Common myeloid progenitor, CD34-positive (primary cell): ENCODE data around the gene AHDC1.
"Not testable (repeated sequence)": the region's sequence is repeated elsewhere in the genome, so short reads cannot be mapped to it uniquely, and the experiment has no call there.

Source experiments
- CTCF ChIA-PET: fragments of 350-600 bp; sonication (Branson Sonifier 250); formaldehyde crosslinking; loops from one replicate; lab custom pipeline; 2021; ENCODE audit warnings: antibody characterized with exemption; lab: Charles Lee
- POLR2A ChIA-PET: fragments of 350-600 bp; sonication (Branson Sonifier 250); formaldehyde crosslinking; loops from one replicate; lab custom pipeline; 2021; ENCODE audit warnings: antibody characterized with exemption; lab: Charles Lee
- DNase-seq, 3 donors: peaks; one replicate each; pipeline versions ENCODE4 v3.0.0 to v3.0.0-alpha.2; 2013
- H3K27ac ChIP-seq, 2 experiments: 1 replicate in 1 of 2; 2 replicates in 1 of 2; pipeline ENCODE4 v1.7.0; 2013; ENCODE audit warnings: inconsistent platforms in 2 of 2, low read length in 2 of 2, mild to moderate bottlenecking in 2 of 2, low read depth in 1 of 2, moderate library complexity in 1 of 2; ENCODE audit not compliant: severe bottlenecking in 2 of 2, insufficient read depth in 1 of 2, poor library complexity in 1 of 2
- H3K27me3 ChIP-seq, 5 experiments: replicated peaks in 2 of 5; 1 replicate in 3 of 5; 2 replicates in 2 of 5; pipeline versions ENCODE4 v1.6.1 to v1.7.0; 2013; ENCODE audit warnings: low read length in 4 of 5, mild to moderate bottlenecking in 2 of 5, moderate library complexity in 2 of 5, inconsistent platforms in 1 of 5; ENCODE audit not compliant: insufficient read depth in 5 of 5, control insufficient read depth in 4 of 5
- H3K36me3 ChIP-seq, 4 experiments: 1 replicate in 2 of 4; 2 replicates in 2 of 4; pipeline versions ENCODE4 v1.6.1 to v1.7.0; 2013; ENCODE audit warnings: low read length in 3 of 4, control low read depth in 1 of 4, mild to moderate bottlenecking in 1 of 4; ENCODE audit not compliant: control insufficient read depth in 4 of 4, insufficient read depth in 4 of 4
- H3K4me1 ChIP-seq, 4 experiments: 1 replicate in 3 of 4; 2 replicates in 1 of 4; pipeline versions ENCODE4 v1.6.1 to v1.7.1; 2013; ENCODE audit warnings: low read length in 3 of 4, mild to moderate bottlenecking in 3 of 4, control low read depth in 1 of 4, inconsistent platforms in 1 of 4, moderate library complexity in 1 of 4; ENCODE audit not compliant: control insufficient read depth in 4 of 4, insufficient read depth in 4 of 4; ENCODE audit errors: control extremely low read depth in 1 of 4
- H3K4me3 ChIP-seq, 7 experiments: 1 replicate in 4 of 7; 2 replicates in 3 of 7; pipeline versions ENCODE4 v1.5.1 to v1.7.0; 2013; ENCODE audit warnings: mild to moderate bottlenecking in 7 of 7, low read length in 6 of 7, moderate library complexity in 6 of 7, inconsistent platforms in 2 of 7, low read depth in 2 of 7, control low read depth in 1 of 7; ENCODE audit not compliant: insufficient read depth in 4 of 7, control insufficient read depth in 1 of 7; ENCODE audit errors: extremely low read depth in 1 of 7
- H3K9me3 ChIP-seq, 5 experiments: 1 replicate in 4 of 5; 2 replicates in 1 of 5; pipeline versions ENCODE4 v1.6.1 to v1.7.1; 2013; ENCODE audit warnings: low read length in 4 of 5, mild to moderate bottlenecking in 2 of 5, inconsistent platforms in 1 of 5, low read depth in 1 of 5, moderate library complexity in 1 of 5; ENCODE audit not compliant: control insufficient read depth in 4 of 5, insufficient read depth in 2 of 5; ENCODE audit errors: control extremely low read depth in 1 of 5
- WGBS: methylation state at CpG from one replicate; pipeline ENCODE4 v1.1.5; 2013; ENCODE audit not compliant: insufficient coverage; 5-methylcytosine and 5-hydroxymethylcytosine counted together

AHDC1 gene

GRCh38 chr1:27506703-27507102 is 97.2 kb downstream of the AHDC1 start:
- peaks cover 0 to 13% (median 0%) of the 10 kb centered on the region in 4 experiments for H3K4me1 ChIP-seq
- H3K27me3 ChIP-seq, result no peaks in the 10 kb centered on the region
- WGBS, result 100% methylated on average over 3 of the region's 6 CpGs
- CTCF ChIA-PET, result no interaction called here
- H3K36me3 ChIP-seq, result no peaks in the 10 kb centered on the region
- H3K9me3 ChIP-seq, result no peaks in the 10 kb centered on the region
- no peak overlapping the region for H3K4me3 ChIP-seq
- POLR2A ChIA-PET, result no interaction called here
- H3K27ac ChIP-seq, result no peak overlapping the region
- no peak for DNase-seq

GRCh38 chr1:27505420-27505680 is 98.6 kb downstream of the AHDC1 start:
- H3K4me1 ChIP-seq, result peaks cover 0 to 13% (median 0%) of the 10 kb centered on the region in 4 experiments
- no peaks in the 10 kb centered on the region for H3K9me3 ChIP-seq
- ChIA-PET CTCF (interaction anchor here (1.1 to 1.5 kb wide), 5 partner anchors 9 to 100 kb away, joined by 3 to 7 read pairs (median 4); no protein-coding TSS in a partner anchor), POLR2A (interaction anchor here (1.2 kb wide), 1 partner anchor 15 kb away, joined by 3 read pairs; the partner anchor contains the start of gene WASF2)
- DNase-seq, result no peak
- 89% methylated on average over 4 of the region's 5 CpGs for WGBS
- no peak overlapping the region for H3K27ac ChIP-seq
- H3K4me3 ChIP-seq, result no peak overlapping the region
- no peaks in the 10 kb centered on the region for H3K27me3 ChIP-seq
- H3K36me3 ChIP-seq, result no peaks in the 10 kb centered on the region

- no peaks in the 10 kb centered on the region for H3K36me3 ChIP-seq
- no peak overlapping the region for H3K4me3 ChIP-seq
- ChIA-PET POLR2A (interaction anchor here (1.2 kb wide), 1 partner anchor 15 kb away, joined by 3 read pairs; the partner anchor contains the start of gene WASF2), CTCF (interaction anchor here (1.1 to 1.5 kb wide), 5 partner anchors 9 to 101 kb away, joined by 3 to 7 read pairs (median 4); no protein-coding TSS in a partner anchor)
- H3K9me3 ChIP-seq, result no peaks in the 10 kb centered on the region
- 91% methylated on average over 8 of the region's 13 CpGs for WGBS
- H3K27ac ChIP-seq, result no peak overlapping the region
- peaks cover 0 to 13% (median 0%) of the 10 kb centered on the region in 4 experiments for H3K4me1 ChIP-seq
- H3K27me3 ChIP-seq, result no peaks in the 10 kb centered on the region
- DNase-seq, result no peak
Measured at GRCh38 chr1:27504588-27505419, 99.1 kb downstream of the AHDC1 start.

DNA sequence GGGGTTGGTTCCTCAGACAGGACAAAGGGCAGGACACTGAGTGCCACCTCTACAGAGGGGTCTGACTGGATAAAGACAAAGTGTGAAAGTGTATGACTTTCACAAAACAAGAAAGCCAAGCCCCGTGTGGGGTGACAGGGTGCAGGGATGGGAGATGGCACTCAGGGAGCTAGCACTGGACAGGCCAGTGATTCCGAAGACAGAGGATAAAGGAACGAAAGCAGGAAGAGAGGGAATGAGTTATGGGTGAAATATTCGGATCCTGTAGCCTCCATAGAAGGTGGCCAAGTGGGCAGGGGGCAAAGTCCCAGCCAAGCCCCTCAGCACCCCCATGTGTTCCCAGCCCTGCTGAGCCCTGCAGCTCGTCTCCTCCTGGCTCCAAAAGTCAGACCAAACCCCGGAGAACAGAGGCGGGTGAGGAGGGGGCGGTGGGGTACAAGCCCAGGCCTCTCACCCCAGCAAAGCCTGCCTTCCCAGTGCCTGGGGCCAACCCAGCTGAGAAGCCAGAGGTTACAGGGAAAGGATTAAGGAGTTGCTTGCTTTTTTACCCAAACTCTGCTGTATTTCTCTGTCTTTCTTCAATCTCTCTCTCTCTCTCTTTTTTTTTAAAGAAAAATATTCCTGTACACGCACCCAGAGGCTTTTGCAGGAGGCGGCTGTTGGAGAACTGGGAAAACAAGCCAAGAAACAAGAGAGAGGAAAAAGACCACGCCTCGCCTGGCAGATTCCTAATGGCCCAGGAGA is 99.9 kb downstream of the AHDC1 start:
- Histone ChIP-seq H3K4me3 (no peak overlapping the region), H3K27me3 (no peaks in the 10 kb centered on the region), H3K36me3 (no peaks in the 10 kb centered on the region), H3K9me3 (no peaks in the 10 kb centered on the region), H3K4me1 (peaks cover 0 to 5% (median 0%) of the 10 kb centered on the region in 4 experiments), H3K27ac (no peak overlapping the region)
- WGBS, result 100% methylated on average over 5 of the region's 12 CpGs
- ChIA-PET POLR2A (no interaction called here), CTCF (no interaction called here)
- no peak for DNase-seq

DNA sequence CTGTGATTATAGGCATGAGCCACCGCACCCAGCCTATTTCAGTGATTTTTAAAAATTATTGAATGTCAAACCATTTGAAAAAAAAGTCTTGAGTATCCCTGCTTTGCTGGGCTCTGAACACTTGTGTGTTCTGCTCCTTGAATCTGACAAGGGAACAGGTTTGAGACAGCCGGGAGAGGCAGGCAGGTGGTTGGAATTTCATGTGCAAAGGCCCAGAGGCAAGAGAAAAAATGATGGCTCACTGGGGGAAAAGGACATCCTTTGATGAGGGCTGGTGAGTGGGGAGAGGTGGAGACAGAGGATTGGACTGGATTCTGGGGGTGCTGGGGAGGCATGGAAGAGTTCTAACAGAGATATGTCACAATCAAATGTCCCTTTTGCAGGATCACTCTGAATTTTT is 100.9 kb downstream of the AHDC1 start:
- POLR2A ChIA-PET, result no interaction called here
- H3K27ac ChIP-seq, result no peak overlapping the region
- DNase-seq, result no peak
- H3K9me3 ChIP-seq, result no peaks in the 10 kb centered on the region
- CTCF ChIA-PET, result interaction anchor here (1.1 kb wide), 1 partner anchor 8 kb away, joined by 4 read pairs; no protein-coding TSS in a partner anchor
- WGBS, result 70% methylated on average over 2 of the region's 2 CpGs
- no peaks in the 10 kb centered on the region for H3K36me3 ChIP-seq
- no peak overlapping the region for H3K4me3 ChIP-seq
- peaks cover 0 to 3% (median 0%) of the 10 kb centered on the region in 4 experiments for H3K4me1 ChIP-seq
- no peaks in the 10 kb centered on the region for H3K27me3 ChIP-seq

GRCh38 chr1:27501159-27501558 is 102.8 kb downstream of the AHDC1 start:
- CTCF ChIA-PET, POLR2A ChIA-PET, H3K27me3 ChIP-seq, H3K9me3 ChIP-seq, H3K36me3 ChIP-seq, H3K4me3 ChIP-seq, H3K4me1 ChIP-seq, DNase-seq, H3K27ac ChIP-seq: not testable (repeated sequence)
- no CpG with 5 or more reads among the region's 2 CpGs for WGBS
